Urinary bladder (tissue), 4 donors: ENCODE results near the gene THAP10. TPM values are rescaled to one million over a fixed set of nuclear protein-coding genes. Genes with fewer than 3 reads are reported as not detected.

Experiments
- DNase-seq: peaks from one replicate; pipeline ENCODE4 v3.0.0-alpha.2; 2015; ENCODE audit errors: extremely low spot score
- H3K27ac ChIP-seq: one replicate; pipeline ENCODE4 v1.5.1; 2013; ENCODE audit warnings: low read depth, mild to moderate bottlenecking, moderate library complexity
- H3K36me3 ChIP-seq: one replicate; pipeline ENCODE4 v1.6.1; 2013; ENCODE audit warnings: mild to moderate bottlenecking, moderate library complexity; ENCODE audit not compliant: insufficient read depth
- H3K4me1 ChIP-seq: one replicate; pipeline ENCODE4 v1.6.1; 2013; ENCODE audit warnings: mild to moderate bottlenecking, moderate library complexity; ENCODE audit not compliant: insufficient read depth
- H3K4me3 ChIP-seq: one replicate; pipeline ENCODE4 v1.5.1; 2013; ENCODE audit warnings: low read depth, low read length
- WGBS: extraction: QIAGEN DNeasy Blood & Tissue Kit; methylation state at CpG from one replicate; pipeline ENCODE4 v1.1.7; 2013; 5-methylcytosine and 5-hydroxymethylcytosine counted together
- polyA plus RNA-seq: library from polyadenylated mRNA; stranded (reverse); fragments of 200-250 nt; gene quantifications from one replicate; pipeline ENCODE4 v1.2.3, GENCODE V29; 2013
- total RNA-seq: library from RNA; depleted of rRNA; stranded (reverse); fragments of >200 nt; gene quantifications from one replicate; pipeline ENCODE4 v1.2.3, GENCODE V29; 2014
- donor health status: healthy with polysubstance abuse.
- donor health status: healthy.

THAP10 gene
- total and polyA plus RNA-seq, 2 donors = 3.8 to 5.0 TPM

DNA sequence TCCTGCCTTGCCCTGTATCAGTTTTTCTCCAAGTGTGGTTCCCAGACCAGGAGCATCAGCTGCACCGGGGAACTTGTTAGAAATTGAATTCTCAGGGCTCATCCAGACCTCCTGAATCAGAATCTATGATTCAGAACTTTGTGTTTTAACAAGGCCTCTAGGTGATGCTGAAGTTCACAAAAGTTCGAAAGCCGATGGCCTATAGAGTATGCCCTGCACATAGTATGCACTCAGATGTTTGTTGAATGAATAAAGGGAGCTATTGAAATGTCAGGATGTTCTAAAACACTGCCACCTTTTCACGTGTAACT, 37.6 kb downstream of the THAP10 start:
- no peak for DNase-seq
- Histone ChIP-seq H3K27ac (peak overlapping the region; percentile 92), H3K36me3 (no peaks in the 10 kb centered on the region), H3K4me1 (no peaks in the 10 kb centered on the region), H3K4me3 (no peak overlapping the region)
- 43% methylated on average over 4 of the region's 4 CpGs for WGBS

DNA sequence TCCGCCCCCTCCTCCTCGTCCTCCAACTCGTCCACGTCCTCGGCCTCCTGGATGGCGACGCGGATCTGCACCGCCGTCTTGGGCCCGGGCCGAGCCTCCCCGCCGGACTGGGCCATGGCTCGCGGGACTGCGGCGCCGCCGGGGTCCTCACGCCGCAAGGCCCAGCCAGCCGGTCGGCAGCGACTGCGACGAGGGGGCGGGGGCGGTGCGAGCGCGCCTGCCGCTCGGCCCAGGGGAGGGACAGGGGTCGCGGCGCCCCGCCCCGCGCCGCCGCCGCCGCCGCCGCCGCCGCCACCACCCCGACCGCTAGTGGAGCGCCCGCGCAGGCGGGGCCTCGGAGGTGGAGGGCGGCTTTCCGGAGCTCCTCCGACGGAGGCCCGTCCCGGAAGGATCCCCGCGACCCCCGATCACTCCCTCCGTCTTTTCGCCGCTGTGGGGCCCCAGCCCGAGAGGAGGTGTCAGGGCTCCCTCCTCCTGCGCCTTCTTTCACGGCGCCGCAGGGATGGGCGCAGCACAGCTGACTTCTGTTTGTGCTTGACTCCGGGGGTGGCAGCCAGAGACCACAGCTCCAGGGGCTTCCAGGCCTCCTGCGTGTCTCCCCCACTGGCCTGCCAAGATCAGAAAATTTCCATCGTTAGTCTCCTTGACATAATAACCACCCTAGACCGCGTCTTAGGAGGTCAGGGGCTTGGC, 38.1 kb downstream of the THAP10 start, which contains the start of gene LARP6:
LARP6 (minus strand) TSS at position 185 of the 693 bp plus-strand sequence; CDS start at position 116, 69 bp downstream.
- no peak for DNase-seq
- Histone ChIP-seq H3K27ac (peak within 1 kb of the TSS; percentile 92), H3K4me3 (peak within 1 kb of the TSS; percentile 92), H3K4me1 (no peaks in the 10 kb centered on the region), H3K36me3 (no peaks in the 10 kb centered on the region)
- WGBS = under 1% methylated on average over 78 of the region's 78 CpGs

DNA sequence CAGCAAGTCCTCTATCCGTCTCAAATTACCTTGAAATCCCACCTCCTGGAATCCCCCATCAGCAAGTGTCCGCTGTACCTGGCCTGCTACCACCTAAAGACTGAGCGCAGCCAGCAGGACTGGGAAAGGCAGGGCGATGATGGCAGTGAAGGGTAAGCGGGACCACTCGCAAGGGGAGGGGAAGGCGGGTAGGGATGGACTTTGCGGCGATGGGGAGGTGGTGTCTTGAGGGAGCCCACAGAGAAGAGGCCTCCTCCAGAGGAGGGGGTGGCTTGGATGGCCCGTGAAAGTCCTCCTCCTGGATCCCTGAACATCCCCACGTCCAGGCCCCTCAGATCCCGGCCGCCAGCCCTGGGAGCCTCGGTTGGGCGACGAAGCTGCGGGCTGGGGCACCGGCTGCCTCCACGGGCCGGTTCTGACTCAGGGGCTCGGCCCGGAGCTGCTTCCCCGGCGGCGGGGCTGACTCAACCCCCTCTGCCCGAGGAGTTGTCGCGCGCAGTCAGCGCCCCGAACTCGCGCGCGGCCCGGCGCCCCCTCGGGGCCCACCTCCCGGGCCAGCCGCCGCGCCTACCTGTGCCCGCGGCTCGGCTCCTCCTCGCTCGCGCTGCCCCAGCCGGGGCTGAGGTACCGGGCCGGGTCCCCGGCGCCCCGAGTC, 38.8 kb downstream of the THAP10 start:
- WGBS = 3% methylated on average over 54 of the region's 54 CpGs
- H3K36me3 ChIP-seq = no peaks in the 10 kb centered on the region
- no peak for DNase-seq
- H3K4me1 ChIP-seq = no peaks in the 10 kb centered on the region
- H3K4me3 ChIP-seq = peak overlapping the region; percentile 92
- peak overlapping the region; percentile 86 for H3K27ac ChIP-seq

- 47% methylated on average over 11 of the region's 11 CpGs for WGBS
- H3K4me3 ChIP-seq = peak overlapping the region; percentile 92
- no peaks in the 10 kb centered on the region for H3K36me3 ChIP-seq
- H3K4me1 ChIP-seq = no peaks in the 10 kb centered on the region
- H3K27ac ChIP-seq = no peak overlapping the region
- no peak for DNase-seq
These were observed 39.5 kb downstream of the THAP10 start for GRCh38 chr15:70852501-70853317.

GRCh38 chr15:70851889-70852288, 40.3 kb downstream of the THAP10 start:
- no peak overlapping the region for H3K4me3 ChIP-seq
- H3K4me1 ChIP-seq = no peaks in the 10 kb centered on the region
- no peak overlapping the region for H3K27ac ChIP-seq
- no peaks in the 10 kb centered on the region for H3K36me3 ChIP-seq
- WGBS = 94% methylated on average over 6 of the region's 6 CpGs
- no peak for DNase-seq

DNA sequence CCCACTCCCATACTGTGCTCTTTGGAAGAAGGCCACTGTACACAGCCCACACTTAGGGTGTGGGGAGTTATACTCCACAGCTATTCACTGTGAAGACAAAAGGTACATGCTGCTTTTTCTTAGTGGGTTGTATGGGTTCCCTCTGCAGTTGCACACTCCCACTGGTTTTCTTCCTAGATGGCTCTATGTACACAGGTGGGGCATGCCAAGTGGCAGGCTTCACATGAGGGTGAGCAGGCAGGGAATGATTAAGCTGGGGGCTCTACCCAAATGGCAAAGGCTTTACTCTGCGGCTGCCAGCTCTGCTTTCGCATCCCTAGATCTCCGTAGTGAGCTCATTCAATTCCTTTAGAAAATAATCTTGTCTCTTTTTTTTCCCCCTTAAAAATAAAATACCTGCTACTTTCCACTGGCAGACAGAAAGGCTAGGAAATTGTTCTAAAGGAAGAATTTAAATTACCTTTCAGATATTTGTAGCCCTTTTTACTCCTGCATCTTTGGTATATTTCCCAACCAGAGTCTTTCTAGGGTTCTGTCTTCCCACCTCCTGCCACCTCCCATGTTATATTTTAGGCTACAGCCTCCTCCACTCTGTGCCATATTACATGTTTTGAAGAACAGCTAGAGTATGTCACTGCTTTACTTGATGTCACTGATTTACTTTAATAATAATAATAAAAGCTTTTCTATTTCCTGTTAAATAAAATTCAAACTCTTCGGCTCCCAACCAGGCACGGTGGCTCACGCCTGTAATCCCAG, 46.5 kb downstream of the THAP10 start:
- H3K4me1 ChIP-seq = no peaks in the 10 kb centered on the region
- H3K36me3 ChIP-seq = peaks cover 3% of the 10 kb centered on the region
- H3K27ac ChIP-seq = no peak overlapping the region
- no peak overlapping the region for H3K4me3 ChIP-seq
- DNase-seq = no peak
- WGBS = 95% methylated on average over 6 of the region's 6 CpGs

GRCh38 chr15:70837476-70837875, 54.8 kb downstream of the THAP10 start:
- no peak for DNase-seq

DNA sequence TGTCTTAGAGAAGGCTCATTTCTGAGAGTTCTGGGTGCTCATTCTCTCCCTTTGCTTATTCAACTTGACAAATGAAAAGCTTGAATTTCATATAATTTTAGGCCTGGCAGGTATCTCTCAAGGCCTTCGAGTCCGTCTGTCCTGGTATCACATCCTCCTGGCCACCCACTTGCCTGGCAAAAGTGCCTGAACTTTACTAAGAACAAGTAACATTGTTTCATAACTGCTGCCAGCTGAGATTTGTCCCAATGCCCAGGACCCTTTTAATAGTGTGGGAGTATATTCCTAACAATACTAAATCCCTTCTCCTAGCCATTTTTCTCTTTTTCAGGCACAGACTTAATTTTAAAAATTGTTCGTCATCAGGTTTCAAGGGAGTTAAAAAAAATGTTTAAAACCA, 56.4 kb downstream of the THAP10 start:
- 87% methylated on average over 3 of the region's 3 CpGs for WGBS
- Histone ChIP-seq H3K4me1 (no peaks in the 10 kb centered on the region), H3K27ac (no peak overlapping the region), H3K4me3 (no peak overlapping the region), H3K36me3 (peaks cover 1% of the 10 kb centered on the region)
- DNase-seq = no peak

More at GRCh38 chr15:70837476-70837875, 54.8 kb downstream of the THAP10 start:
- Histone ChIP-seq H3K27ac (no peak overlapping the region), H3K4me3 (no peak overlapping the region), H3K4me1 (no peaks in the 10 kb centered on the region), H3K36me3 (no peaks in the 10 kb centered on the region)
- 97% methylated on average over 2 of the region's 2 CpGs for WGBS

GRCh38 chr15:70835415-70835814, 56.8 kb downstream of the THAP10 start:
- H3K27ac ChIP-seq = no peak overlapping the region
- DNase-seq = no peak

DNA sequence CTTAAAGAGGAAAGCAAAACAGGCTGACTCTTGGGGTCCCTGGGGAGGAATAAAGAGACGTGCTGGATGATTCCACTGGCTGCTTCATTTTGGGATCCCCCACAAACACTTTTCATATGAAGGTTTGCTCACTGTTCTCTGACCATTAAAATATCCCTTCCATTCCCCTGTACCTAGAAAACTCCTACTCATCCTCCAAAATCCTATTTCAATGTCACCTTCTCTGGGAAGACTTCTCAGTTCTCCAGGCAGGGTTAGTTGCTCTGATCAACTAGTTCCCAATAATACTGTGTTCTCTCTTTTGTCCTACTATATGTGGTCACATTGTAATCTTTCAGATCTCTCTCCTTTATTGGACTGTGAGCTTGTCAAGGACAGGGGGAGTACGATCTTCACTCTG, 57.2 kb downstream of the THAP10 start:
- WGBS = 81% methylated on average over 2 of the region's 2 CpGs
- H3K4me1 ChIP-seq = no peaks in the 10 kb centered on the region

More at GRCh38 chr15:70835415-70835814, 56.8 kb downstream of the THAP10 start:
- Histone ChIP-seq H3K36me3 (peaks cover 1% of the 10 kb centered on the region), H3K4me3 (no peak overlapping the region), H3K4me1 (no peaks in the 10 kb centered on the region)
- WGBS = 84% methylated on average over 6 of the region's 6 CpGs

DNA sequence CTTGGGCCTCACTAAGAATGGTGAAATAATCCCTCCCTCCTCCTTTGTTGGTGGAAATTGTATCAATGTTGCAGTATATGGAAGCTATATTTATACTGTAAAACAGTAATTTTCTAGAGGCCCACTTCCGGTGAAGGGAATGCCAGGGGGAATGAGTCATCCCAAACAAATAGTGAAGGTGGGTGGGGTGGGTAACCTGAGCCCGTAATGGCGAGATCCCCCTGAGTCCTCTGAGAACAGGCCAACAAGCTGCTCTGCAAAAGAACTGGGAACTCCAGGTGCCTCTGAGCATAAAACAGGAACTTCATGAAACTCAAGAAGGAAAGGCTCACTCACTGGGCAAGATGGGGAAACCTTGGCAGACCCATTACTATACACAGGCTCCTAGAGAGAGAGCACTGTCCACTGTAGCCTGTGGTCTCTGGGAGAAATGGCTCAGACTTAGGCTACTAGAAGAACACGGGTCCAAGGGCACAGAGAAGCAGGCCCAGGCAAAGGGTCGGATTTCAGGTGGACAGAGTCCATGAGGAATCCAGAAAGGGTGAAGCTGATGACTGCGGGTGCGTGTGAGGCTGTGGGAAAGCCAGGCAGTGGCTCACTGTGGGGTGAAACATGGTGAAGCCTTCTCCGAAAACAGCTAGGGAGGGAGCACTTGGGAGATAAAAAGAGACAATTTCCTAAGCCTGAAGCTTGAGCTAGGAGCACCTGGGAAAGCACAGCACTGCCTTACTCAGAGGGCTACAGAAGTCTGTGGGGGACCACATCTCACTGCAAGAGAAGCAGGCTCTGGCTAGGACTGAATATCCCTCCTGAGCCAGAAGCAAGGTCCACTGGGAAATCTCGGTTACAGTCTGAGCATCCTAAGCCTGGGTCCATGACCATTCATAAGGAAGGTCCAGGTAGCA, 58.1 kb downstream of the THAP10 start:
- H3K4me1 ChIP-seq = no peaks in the 10 kb centered on the region
- no peak overlapping the region for H3K4me3 ChIP-seq
- peak overlapping the region; percentile 28 for H3K27ac ChIP-seq
- WGBS = 57% methylated on average over 9 of the region's 9 CpGs
- DNase-seq = no peak
- H3K36me3 ChIP-seq = peaks cover 1% of the 10 kb centered on the region

More for the DNA sequence above, 57.2 kb downstream of the THAP10 start:
- peaks cover 1% of the 10 kb centered on the region for H3K36me3 ChIP-seq
- no peak overlapping the region for H3K4me3 ChIP-seq
- no peak overlapping the region for H3K27ac ChIP-seq
- no peak for DNase-seq

GRCh38 chr15:70833422-70833821, 58.8 kb downstream of the THAP10 start:
- peaks cover 1% of the 10 kb centered on the region for H3K36me3 ChIP-seq
- 92% methylated on average over 3 of the region's 3 CpGs for WGBS
- no peak overlapping the region for H3K27ac ChIP-seq
- no peaks in the 10 kb centered on the region for H3K4me1 ChIP-seq
- no peak for DNase-seq
- no peak overlapping the region for H3K4me3 ChIP-seq
